ENCODE measurements around the gene DCN. TPM values are rescaled to one million over a fixed set of nuclear protein-coding genes. Genes with fewer than 3 reads are reported as not detected.

The DCN gene
- total RNA-seq, 1 donor from 2014 or later: 0.57 TPM

GRCh38 chr12:91226951-91227350 is 44.3 kb upstream of the DCN start:
- no peaks in the 10 kb centered on the region for H3K27me3 Mint-ChIP-seq (ENCODE audit: low read depth, unreplicated experiment)
- no peak overlapping the region for H2AFZ ChIP-seq (ENCODE audit: low read depth, low read length)
- TF ChIP-seq EZH2 (IDR thresholded peaks at IDR 0.05; ENCODE audit: insufficient read depth, low read length) (no peak), CTCF (IDR thresholded peaks at IDR 0.05; ENCODE audit: insufficient read depth, low read depth, low read length) (no peak)
- DNase-seq (ENCODE audit: low read depth) (no peak), FAIRE-seq (no peak)
- no peak overlapping the region for H3K27ac Mint-ChIP-seq (ENCODE audit: unreplicated experiment)
- no peak overlapping the region for H3K4me3 Mint-ChIP-seq (ENCODE audit: unreplicated experiment)
- no peaks in the 10 kb centered on the region for H3K36me3 Mint-ChIP-seq (ENCODE audit: low read depth, unreplicated experiment)
- H3K27me3 ChIP-seq (ENCODE audit: insufficient read depth, low read length): no peaks in the 10 kb centered on the region
- peaks cover 6% of the 10 kb centered on the region for H3K4me1 ChIP-seq (ENCODE audit: insufficient read depth, low read length)
- no peak overlapping the region for H3K9ac ChIP-seq (ENCODE audit: low read length)
- no peak overlapping the region for H3K4me2 ChIP-seq (ENCODE audit: low read length)
- no peaks in the 10 kb centered on the region for H4K20me1 ChIP-seq (ENCODE audit: insufficient read depth, low read length)
- H3K79me2 ChIP-seq (ENCODE audit: insufficient read depth, low read length): no peaks in the 10 kb centered on the region
- H3K9me3 Mint-ChIP-seq (ENCODE audit: unreplicated experiment): no peaks in the 10 kb centered on the region
- no peak overlapping the region for H3K27ac ChIP-seq (ENCODE audit: low read depth, low read length)
- H3K9me3 ChIP-seq (ENCODE audit: insufficient read depth, low read depth, low read length): no peaks in the 10 kb centered on the region
- no peaks in the 10 kb centered on the region for H3K36me3 ChIP-seq (ENCODE audit: insufficient read depth, low read length)
- no peak overlapping the region for H3K4me3 ChIP-seq (ENCODE audit: insufficient read depth, low read depth, low read length)
- peaks cover 10% of the 10 kb centered on the region for H3K4me1 Mint-ChIP-seq (ENCODE audit: low read depth, unreplicated experiment)

GRCh38 chr12:91225316-91225715 is 42.7 kb upstream of the DCN start:
- Mint-ChIP-seq H3K27me3 (ENCODE audit: low read depth, unreplicated experiment) (no peaks in the 10 kb centered on the region), H3K36me3 (ENCODE audit: low read depth, unreplicated experiment) (no peaks in the 10 kb centered on the region), H3K27ac (ENCODE audit: unreplicated experiment) (no peak overlapping the region), H3K4me1 (ENCODE audit: low read depth, unreplicated experiment) (peaks cover 10% of the 10 kb centered on the region), H3K4me3 (ENCODE audit: unreplicated experiment) (no peak overlapping the region), H3K9me3 (ENCODE audit: unreplicated experiment) (no peaks in the 10 kb centered on the region)
- no peak overlapping the region for H3K9ac ChIP-seq (ENCODE audit: low read length)
- FAIRE-seq (no peak), DNase-seq (ENCODE audit: low read depth) (peak; percentile 18)
- no peak for TF ChIP-seq CTCF (IDR thresholded peaks at IDR 0.05; ENCODE audit: insufficient read depth, low read depth, low read length)
- TF ChIP-seq EZH2 (IDR thresholded peaks at IDR 0.05; ENCODE audit: insufficient read depth, low read length): no peak
- no peaks in the 10 kb centered on the region for H4K20me1 ChIP-seq (ENCODE audit: insufficient read depth, low read length)
- no peaks in the 10 kb centered on the region for H3K79me2 ChIP-seq (ENCODE audit: insufficient read depth, low read length)
- H3K4me3 ChIP-seq (ENCODE audit: insufficient read depth, low read depth, low read length): no peak overlapping the region
- H3K27ac ChIP-seq (ENCODE audit: low read depth, low read length): no peak overlapping the region
- no peaks in the 10 kb centered on the region for H3K36me3 ChIP-seq (ENCODE audit: insufficient read depth, low read length)
- H3K9me3 ChIP-seq (ENCODE audit: insufficient read depth, low read depth, low read length): no peaks in the 10 kb centered on the region
- H3K27me3 ChIP-seq (ENCODE audit: insufficient read depth, low read length): no peaks in the 10 kb centered on the region
- H3K4me2 ChIP-seq (ENCODE audit: low read length): no peak overlapping the region
- H2AFZ ChIP-seq (ENCODE audit: low read depth, low read length): no peak overlapping the region
- peaks cover 6% of the 10 kb centered on the region for H3K4me1 ChIP-seq (ENCODE audit: insufficient read depth, low read length)

GRCh38 chr12:91224401-91224800 is 41.8 kb upstream of the DCN start:
- Mint-ChIP-seq H3K9me3 (ENCODE audit: unreplicated experiment) (no peaks in the 10 kb centered on the region), H3K4me3 (ENCODE audit: unreplicated experiment) (no peak overlapping the region), H3K4me1 (ENCODE audit: low read depth, unreplicated experiment) (peaks cover 10% of the 10 kb centered on the region), H3K36me3 (ENCODE audit: low read depth, unreplicated experiment) (no peaks in the 10 kb centered on the region), H3K27ac (ENCODE audit: unreplicated experiment) (no peak overlapping the region), H3K27me3 (ENCODE audit: low read depth, unreplicated experiment) (no peaks in the 10 kb centered on the region)
- no peaks in the 10 kb centered on the region for H4K20me1 ChIP-seq (ENCODE audit: insufficient read depth, low read length)
- DNase-seq (ENCODE audit: low read depth): no peak
- H3K4me2 ChIP-seq (ENCODE audit: low read length): no peak overlapping the region
- H3K4me1 ChIP-seq (ENCODE audit: insufficient read depth, low read length): peaks cover 6% of the 10 kb centered on the region
- H3K9me3 ChIP-seq (ENCODE audit: insufficient read depth, low read depth, low read length): no peaks in the 10 kb centered on the region
- no peaks in the 10 kb centered on the region for H3K27me3 ChIP-seq (ENCODE audit: insufficient read depth, low read length)
- H3K4me3 ChIP-seq (ENCODE audit: insufficient read depth, low read depth, low read length): no peak overlapping the region
- no peak overlapping the region for H3K9ac ChIP-seq (ENCODE audit: low read length)
- no peak for TF ChIP-seq CTCF (IDR thresholded peaks at IDR 0.05; ENCODE audit: insufficient read depth, low read depth, low read length)
- no peak for TF ChIP-seq EZH2 (IDR thresholded peaks at IDR 0.05; ENCODE audit: insufficient read depth, low read length)
- no peak for FAIRE-seq
- no peaks in the 10 kb centered on the region for H3K79me2 ChIP-seq (ENCODE audit: insufficient read depth, low read length)
- H2AFZ ChIP-seq (ENCODE audit: low read depth, low read length): no peak overlapping the region
- no peak overlapping the region for H3K27ac ChIP-seq (ENCODE audit: low read depth, low read length)
- no peaks in the 10 kb centered on the region for H3K36me3 ChIP-seq (ENCODE audit: insufficient read depth, low read length)

Measured in astrocyte (in vitro differentiated cells and primary cell).